Stimulated activated CD4-positive, alpha-beta T cell treated with anti-CD3 and anti-CD28 coated beads, Interleukin-2, amount 100 ng/mL, for 24 hours (primary cell): ENCODE data around the gene SLC35F1.
A peak's percentile ranks its signal among the peaks of the same experiment; 100 is the strongest.

ENCODE experiments used
- DNase-seq, 2 donors: peaks; one replicate each; pipeline ENCODE4 v3.0.0-alpha.2; 2020

SLC35F1 gene

DNA sequence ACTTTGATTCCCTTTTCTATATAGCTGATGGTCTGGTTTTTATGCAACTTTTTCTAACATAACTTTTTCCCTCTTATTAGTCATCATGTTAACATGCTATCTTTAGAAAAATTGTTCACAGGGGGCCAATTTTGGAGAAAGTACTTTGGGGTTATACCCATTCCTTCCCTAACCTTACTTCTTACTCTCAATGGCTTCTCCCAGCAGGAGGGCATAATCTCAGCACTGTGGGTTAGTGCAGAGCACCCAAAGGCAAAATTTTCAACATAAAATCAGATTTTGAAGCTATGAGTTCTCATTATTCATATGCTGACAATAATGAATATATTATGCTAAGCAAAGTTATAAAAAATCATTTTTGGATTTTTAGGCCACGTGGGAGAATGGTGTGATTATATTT lies 299.2 kb downstream of the SLC35F1 start:
- DNase-seq: no peak

DNA sequence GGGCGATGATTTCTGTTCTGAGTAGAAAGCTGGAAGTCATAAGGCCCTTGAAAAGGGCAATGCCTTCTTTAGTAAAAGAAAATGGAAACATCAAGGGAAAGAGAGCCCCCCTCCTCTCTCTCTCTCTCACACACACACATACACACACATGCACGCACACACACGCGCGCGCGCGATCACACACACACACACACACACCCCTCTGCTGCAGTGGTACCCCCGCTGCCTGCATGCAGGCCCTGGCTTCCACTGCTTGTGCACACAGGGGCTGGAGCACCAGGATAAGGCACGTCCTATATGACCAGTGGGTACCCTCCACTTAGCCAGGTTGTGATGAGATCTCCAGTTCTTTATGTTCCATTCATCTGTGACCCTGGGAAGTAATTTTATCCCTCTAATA lies 300.9 kb downstream of the SLC35F1 start:
- DNase-seq: no peak

DNA sequence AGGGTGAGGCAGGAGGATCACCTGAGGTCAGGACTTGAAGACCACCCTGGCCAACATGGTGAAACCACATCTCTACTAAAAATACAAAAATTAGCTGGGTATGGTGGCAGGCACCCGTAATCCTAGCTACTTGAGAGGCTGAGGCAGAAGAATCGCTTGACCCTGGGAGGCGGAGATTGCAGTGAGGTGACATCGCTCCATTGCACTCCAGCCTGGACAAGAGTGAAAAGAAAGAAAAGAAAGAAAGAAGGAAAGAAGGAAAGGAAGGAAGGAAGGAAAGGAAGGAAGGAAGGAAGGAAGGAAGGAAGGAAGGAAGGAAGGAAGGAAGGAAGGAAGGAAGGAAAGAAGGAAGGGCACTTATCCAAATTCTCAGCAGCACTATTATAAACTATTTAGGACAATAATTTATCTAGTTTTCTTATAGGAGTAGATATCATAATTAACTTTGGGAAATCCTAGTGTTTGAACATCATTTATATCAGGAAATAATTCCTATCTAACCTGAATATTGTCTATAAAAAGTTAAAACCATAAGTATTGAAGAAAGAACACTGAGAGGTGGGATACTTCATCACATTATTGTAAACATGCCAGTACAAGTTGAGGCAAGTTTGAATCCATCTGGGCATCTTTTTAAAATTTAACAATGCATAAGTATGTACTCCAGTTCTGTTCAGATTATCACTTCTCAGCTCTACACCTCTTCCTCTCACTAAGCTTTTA lies 305.5 kb downstream of the SLC35F1 start:
- no peak for DNase-seq

DNA sequence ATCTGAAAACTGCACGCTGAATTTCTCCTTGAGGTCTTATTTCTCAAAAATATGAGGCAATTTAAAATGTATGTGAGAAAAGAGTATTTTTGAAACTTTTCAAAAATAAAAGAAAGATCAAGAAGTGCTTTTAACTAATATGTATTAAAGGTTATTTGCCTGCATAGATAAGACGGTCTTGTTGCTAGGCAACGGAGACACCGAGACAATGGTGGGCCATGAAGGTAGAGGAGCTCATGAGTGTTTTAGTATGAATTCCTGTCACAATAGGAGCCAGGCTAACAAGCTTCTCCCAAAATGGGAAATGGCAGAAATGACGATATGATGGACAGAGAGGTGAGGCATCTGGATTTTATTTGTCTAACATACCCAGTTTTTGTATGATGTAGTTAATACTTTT lies 308.2 kb downstream of the SLC35F1 start:
- no peak for DNase-seq

DNA sequence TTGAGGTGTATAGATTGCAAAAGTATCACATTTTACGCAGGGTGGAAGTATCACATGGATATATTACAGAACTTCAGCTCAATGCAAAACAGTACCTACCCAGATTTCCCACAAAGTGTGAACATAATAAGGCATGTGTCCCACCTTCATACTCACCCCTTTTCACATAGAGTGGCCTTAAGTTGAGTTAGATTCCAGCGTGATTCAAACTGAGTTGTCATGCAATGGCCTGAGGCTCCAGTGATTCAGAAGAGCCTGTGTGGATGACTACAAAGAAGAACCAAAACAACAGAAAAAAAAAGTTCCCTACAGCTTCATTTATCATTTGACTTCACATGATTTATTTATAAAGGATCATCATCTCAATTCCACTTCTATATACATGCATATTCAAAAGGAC lies 309.7 kb downstream of the SLC35F1 start:
- no peak for DNase-seq

DNA sequence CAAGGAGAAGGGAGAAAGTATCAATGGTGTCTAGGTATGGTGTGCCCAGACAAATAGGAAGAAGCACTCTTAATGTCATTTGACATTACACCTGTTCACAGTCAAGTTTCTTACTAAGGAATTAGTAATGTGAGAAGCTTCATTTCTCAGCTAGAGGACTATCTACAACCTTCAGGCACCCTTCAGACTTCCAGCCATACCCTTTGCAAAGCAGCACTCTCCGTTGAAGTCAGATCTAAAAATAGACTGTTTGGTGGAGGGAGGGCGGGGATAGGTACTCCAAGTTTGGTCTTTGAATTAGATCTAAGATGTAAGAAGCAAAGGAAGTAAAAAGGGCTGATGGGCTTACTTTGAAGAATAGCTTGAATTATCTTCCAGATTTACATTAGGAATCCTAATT lies 311.1 kb downstream of the SLC35F1 start:
- no peak for DNase-seq

DNA sequence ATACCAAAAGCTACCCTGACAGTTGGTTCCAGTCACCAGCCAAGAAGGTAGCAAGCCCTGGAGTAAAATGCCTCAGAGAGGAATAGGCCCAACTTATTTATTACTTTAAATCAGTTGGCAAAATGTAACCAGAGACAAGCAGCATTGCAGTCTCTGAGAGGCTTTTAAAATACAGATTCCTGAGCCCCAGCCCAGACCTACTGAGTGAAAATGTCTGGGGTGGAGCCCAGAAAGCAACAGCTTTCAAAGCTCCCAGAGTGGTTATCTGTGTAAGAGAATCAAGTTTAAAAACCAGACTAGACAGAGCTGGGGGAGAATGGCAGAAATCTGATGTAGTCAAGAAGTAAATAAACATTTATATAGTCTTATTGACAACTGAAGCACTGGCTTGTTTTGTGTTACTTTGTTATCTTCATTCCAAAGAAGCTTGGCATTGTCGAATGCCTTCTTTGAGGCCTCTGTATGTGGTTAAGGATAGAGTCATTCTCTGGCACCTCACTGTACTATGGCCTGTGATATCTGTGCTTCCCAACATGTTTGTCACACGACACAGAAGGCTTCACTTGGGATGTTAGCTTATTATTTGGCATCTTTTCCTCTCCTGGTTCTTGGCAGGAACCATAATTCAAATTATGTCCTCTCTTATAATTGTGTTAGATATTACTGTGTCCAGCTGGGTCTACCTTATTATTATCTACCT lies 313.5 kb downstream of the SLC35F1 start:
- no peak for DNase-seq

DNA sequence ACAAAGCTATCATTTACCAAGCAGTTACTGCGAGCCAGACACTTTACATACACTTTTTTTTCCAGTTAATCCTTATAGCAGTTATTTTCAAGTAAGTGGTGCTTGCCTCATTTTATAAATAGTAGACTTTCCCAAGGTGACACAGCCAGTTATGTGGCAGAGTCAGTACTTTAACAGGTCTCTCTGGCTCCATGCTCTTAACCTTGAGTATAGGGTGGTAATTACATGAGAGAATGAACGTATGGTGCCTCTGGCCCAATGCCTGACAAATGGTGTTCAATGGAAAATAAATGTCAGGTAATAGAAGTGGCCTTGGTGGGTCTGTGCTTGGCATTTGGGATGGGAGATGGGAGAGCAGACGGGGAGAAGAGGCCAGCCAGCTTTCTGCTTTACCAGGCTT lies 316.3 kb downstream of the SLC35F1 start:
- DNase-seq: no peak

DNA sequence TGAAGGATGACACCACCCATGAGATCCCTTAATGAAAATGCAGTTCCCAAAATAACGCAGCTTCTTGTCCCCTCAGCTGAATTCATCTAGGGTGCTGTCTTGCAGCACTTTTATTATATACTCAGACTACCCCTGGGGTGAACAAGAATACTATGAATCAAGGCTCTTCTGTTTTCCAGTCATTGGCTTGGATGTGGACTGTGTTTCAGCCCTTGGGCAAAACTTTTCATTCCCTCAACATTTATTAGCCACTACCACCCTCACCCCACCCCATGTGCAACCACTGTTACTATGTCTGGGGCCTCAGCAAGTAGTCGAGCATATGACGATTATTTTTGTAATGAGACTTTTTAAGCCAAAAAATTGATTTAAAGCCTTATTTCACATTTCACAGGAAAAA lies 321.8 kb downstream of the SLC35F1 start:
- no peak for DNase-seq

DNA sequence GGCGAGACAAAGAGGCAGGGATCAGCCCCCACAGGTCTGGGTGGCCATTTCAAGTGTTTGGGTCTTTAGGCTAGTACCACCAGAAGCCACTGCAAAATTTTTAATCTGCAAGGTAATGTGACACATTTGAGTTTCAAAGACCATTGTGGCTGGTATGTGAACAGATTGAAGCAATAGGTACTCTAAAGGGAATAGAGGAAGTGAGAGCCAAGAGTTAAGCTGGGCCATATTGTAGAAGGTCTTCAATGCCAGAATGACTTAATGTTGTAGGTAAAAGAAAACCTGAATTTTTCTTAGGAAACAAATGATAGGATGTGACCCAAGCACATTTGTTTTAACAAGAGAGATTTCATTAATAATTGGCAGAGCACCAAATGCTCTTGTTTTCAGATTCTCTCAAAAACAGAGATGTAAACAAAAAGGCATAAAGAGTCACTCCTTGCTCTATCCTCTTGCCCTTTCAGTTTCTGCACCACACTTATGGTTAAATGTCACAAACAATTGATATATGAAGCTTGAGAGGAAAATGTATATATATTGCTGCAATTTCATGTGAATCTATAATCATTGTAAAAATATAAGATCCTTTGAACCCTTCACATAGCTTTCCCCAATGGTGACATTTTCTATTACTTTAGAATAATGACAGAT lies 333.9 kb downstream of the SLC35F1 start:
- DNase-seq: no peak

DNA sequence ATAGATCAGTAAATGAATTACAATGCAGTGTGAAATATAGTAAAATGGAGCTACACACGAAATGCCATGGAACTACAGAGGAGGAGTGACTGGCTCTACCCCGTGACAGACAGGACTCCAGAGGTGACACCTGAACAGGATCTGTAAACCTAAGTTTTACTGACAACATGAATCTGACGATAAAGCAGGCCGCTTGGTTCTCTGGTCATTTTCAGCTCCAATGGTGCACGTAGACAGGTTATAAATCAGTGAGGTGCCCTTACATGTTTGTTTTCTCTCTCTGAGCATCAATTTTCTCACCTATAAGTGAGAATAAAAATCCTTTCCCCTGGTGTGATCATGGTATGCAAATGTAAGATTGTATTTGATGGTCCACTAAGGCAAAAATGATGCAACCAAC lies 339.3 kb downstream of the SLC35F1 start:
- DNase-seq: no peak

DNA sequence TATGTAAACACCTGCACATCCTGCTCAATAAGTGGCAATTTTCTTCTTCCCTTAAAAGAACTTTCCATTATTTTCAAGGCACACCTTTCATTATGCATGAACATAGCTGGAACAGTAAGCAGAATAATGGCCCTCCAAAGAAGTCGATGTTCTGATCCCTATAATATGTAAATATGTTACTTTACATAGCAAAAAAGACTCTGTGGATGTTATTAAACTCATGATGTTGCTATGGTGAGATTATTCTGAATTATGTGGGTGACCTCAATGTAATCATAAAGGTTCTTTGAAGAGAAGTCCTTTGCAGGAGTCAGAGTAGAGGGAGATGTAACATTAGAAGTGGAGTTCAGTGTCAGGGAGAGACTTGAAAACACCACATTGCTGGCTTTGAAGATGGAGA lies 341.1 kb downstream of the SLC35F1 start:
- no peak for DNase-seq

DNA sequence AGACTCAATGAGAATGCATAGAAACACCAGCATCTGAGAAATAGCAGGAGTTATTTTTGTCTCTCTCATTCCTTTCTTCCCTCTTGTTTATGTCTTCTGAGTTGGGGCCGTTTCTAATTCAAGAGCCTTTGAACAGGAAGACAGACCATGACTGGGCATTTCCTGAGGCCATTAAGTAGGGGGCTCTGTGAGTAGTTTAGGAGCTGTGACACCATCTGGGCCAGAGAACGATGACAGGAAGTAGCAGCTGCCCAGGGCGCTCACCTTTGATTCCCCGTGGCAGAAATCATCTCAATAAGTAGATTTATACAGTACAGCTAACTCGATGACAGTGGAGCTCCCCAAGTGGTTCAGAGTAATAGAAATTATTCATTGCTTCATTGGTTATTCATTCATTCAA lies 342.6 kb downstream of the SLC35F1 start:
- no peak for DNase-seq

DNA sequence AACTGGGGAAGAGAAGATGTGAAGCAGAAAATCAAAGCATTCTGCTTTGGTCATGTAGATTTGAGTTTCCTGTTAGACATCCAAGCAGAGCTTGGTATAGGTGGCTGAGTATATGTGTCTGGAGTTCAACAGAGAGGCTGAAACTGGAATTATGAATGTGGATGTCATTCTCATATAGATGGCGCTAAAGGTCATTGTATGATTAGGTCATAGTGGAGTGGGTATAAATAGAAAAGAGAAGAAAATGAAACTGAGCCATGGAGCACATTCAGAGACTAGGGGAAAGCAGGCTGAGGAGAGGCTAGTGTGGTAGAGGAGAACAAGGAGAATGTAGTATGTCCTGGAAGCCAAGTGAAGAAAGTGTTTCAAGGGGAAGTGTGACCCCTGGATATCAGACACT lies 345.4 kb downstream of the SLC35F1 start:
- DNase-seq: no peak

DNA sequence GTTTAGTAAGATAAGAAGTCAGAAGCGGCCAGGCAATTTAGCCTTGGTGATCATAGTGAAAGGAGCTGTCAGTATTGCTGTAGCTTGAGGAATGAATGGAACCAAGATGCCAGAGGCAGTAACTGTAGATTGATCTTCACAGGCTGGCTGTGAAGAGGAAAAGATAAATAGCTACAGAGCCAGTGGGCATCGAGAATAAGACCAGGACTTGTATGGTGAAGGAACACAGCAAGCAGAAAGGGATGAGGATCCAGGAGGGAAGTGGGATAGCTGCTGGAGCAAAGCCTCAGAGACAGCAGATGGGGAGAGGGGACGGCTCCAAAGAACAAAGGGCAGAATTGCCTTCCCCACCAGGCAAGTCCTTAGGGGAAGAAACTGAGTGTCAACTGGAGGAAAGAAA lies 346.7 kb downstream of the SLC35F1 start:
- no peak for DNase-seq

DNA sequence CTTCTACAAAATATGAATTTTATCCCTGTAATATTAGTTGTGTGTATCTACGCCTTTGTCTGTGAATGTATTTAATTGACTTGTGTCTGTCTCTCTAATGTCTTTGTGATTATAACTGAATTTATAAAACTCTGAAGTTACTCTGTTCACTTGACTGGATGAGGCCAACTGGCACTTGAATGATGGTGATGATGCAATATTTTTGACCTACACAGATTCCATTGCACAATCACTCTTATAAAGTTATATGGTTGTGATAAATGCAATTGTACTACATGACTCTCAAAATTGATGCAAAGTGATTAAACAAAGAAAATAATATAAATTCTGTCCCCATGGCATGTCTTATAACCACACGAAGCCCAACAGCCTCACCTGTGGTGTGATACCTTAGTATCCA lies 353.8 kb downstream of the SLC35F1 start:
- DNase-seq: no peak

DNA sequence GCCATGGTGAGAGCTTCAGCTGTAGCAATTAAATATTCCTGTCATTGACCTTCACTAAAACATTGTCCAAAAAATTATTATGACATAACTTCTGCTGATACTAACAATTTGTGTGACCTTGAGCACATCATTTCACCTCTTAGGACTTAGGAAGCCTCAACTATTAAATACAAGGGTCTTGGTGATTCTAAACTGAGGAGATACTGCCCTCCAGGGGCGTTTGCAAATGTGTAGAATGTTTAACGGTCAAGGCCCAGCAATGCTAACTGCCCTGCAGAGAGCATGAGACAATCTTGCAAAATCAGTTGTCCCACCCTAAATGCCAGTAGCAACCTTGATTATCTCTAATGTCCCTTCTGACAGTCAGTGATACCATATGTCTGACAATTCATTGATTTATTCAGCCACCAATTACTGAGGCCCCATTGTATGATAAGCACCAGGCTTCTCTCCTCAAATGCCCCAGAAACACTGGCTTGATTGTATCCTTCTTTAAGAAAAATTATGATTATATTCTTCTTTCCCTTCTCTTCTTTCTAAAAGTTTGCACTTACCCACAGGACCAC lies 356.9 kb downstream of the SLC35F1 start:
- no peak for DNase-seq

DNA sequence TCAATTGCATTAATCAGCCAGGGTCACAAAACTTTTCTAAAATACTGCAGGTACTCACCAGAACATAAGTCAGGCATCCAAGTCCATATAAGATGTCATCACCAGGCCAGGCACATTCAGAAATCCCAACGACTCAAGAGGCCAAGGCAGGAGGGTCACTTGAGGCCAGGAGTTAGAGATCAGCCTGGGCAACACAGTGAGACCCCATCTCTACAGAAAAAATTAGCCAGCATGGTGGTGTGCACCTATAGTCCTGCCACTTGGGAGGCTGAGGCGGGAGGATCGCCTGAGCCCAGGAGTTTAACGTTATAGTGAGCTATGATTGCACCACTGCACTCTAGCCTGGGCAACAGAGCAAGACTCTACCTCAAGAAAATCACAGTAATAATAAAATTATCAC lies 362.6 kb downstream of the SLC35F1 start:
- DNase-seq: no peak

DNA sequence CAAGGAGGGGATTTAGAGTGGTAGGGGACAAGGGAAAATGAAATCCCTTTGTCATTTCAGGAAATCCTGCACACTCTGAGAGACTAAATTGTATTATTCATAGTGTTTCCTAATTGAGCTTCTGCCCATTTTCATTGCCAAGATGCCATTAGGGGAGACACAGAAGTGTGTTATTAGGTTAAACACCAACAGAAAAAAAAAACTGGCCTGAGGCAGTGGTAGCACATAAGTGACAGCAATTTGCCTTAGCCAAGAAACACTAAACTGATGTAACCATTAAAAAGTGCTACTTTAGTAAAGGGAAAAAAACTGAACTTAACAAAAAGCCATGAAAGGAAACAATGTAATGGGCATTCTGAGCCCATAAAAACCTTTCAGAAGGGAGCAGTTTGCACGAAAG lies 370.6 kb downstream of the SLC35F1 start:
- no peak for DNase-seq

DNA sequence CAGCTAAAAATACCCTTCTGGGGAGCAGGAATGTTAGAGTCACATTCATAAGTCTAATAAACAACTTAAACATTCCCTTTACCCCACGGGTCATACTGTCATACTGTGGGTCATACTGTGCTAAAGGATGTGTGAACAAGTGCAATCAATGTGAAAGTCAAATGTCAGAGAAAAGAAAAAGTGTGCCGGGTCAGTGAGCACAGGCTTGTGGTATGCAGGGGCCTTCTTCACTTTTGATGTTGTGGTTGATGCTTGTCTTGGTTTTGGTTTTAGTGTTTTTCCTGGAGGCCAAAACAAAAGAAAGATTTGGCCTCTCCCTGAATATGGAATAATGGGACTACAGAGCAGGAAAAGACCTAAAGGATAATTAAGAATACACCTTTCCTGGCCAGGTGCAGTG lies 373.1 kb downstream of the SLC35F1 start:
- no peak for DNase-seq

DNA sequence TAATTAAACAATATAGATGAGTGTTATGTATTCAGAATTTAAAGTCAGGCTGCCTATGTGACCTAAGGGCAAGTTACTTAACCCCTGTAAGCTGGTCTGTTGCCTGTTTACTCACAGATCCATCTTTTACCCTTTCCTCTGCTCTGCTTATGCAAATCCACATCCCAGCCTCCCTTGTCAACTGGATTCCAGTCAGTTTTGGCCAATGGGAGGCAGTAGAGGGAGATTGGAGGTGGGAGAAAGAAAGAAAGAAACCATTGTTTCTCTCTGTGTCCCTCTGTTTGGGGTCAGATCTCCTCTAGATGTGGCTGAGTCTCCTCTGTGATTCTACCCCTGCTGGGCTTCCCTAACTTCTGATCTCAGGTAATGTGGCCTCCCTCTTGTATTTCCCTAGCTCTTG lies 374.2 kb downstream of the SLC35F1 start:
- DNase-seq: no peak

DNA sequence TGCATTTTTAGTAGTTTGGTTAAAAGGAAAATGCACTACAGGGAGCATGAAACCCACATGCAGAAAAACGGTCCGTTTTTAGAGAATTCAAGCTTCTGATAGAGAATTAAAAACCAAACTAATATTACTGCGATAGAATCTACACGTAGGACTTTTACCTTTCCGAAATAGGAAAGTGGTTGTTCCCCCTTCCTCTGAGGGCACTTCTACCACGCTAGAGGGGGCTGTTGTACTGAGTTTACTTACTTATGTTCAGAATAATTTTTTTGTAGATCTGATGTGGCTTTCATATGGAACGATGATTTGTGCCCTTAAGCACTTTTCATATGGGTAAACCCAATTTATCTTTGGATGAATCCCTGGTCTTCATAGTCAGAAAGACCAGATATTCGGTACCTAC lies 376.7 kb downstream of the SLC35F1 start:
- DNase-seq: peak; percentile 19 to 43

DNA sequence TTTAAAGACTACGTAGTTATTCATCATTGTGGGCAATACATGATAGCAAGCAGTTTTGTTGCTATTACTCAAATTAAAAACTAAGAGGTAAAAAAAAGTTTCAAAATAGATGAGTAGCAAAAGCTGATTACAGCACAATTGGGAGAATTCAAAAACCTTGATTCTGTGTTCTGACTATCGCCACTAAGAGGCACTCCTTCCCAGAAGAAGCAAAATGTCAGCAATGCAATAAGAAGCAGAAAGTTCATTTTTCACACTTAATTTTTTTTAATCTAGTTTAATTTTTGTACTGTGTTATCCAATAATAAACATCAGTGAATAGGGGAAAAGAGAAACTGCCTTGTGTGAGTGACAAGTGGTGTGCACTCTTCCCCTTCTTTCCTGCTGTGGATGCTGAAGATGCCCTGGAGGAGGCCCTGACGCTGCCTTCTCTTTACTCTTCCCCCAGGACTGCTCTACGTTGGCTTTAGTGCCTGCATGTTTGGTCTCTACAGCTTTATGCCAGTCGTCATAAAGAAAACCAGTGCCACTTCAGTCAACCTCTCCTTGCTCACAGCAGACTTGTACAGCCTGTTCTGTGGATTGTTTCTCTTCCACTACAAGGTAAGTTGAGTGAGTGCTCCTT lies 377.8 kb downstream of the SLC35F1 start:
- no peak for DNase-seq

DNA sequence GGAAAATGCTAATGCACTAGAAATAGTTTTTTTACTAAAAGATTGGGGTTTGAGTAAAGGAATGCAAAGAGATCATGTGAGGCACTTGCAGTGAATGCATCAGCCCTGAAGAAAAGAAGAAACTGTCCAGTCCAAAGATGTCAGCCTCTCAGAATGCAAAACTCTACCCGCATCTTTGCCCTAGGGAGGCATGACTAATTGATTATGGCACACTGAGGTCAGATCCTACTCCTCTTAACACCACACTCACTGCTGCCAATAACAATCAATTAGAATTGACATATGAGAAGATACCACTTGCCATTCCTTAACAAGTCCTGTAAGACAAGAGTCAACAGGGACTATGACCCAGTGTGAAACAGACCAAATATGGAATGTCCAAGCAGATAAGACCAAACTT lies 378.7 kb downstream of the SLC35F1 start:
- DNase-seq: no peak
